GM18907 (cell line): ENCODE measurements around the gene RBM47.

Experiments
- ATAC-seq: cut with Tn5 transposase; IDR thresholded peaks from one replicate; pipeline ENCODE4 v1.9.1; 2021; ENCODE audit warnings: mild to moderate bottlenecking, moderate library complexity; ENCODE audit not compliant: unreplicated experiment

The RBM47 gene

GRCh38 chr4:40626183-40626990 lies 3.3 kb downstream of the RBM47 start:
- no peak for ATAC-seq

GRCh38 chr4:40623707-40624106 lies 6.0 kb downstream of the RBM47 start:
- no peak for ATAC-seq

GRCh38 chr4:40622913-40623312 lies 6.8 kb downstream of the RBM47 start:
- peak; percentile 41 for ATAC-seq

- peak; percentile 68 for ATAC-seq
Observed at GRCh38 chr4:40621592-40622512, 7.8 kb downstream of the RBM47 start.

GRCh38 chr4:40621229-40621591 lies 8.5 kb downstream of the RBM47 start:
- peak; percentile 32 for ATAC-seq

- no peak for ATAC-seq
Observed at GRCh38 chr4:40619600-40619999, 10.1 kb downstream of the RBM47 start.

- no peak for ATAC-seq
Observed at GRCh38 chr4:40617872-40618271, 11.8 kb downstream of the RBM47 start.

- ATAC-seq = no peak
Observed at GRCh38 chr4:40614031-40614430, 15.6 kb downstream of the RBM47 start.

- no peak for ATAC-seq
Observed at GRCh38 chr4:40613456-40613855, 16.2 kb downstream of the RBM47 start.

GRCh38 chr4:40612831-40613230 lies 16.8 kb downstream of the RBM47 start:
- ATAC-seq = no peak

GRCh38 chr4:40612283-40612682 lies 17.4 kb downstream of the RBM47 start:
- no peak for ATAC-seq

- ATAC-seq = no peak
Observed at GRCh38 chr4:40608628-40609027, 21.0 kb downstream of the RBM47 start.

GRCh38 chr4:40607221-40607620 lies 22.4 kb downstream of the RBM47 start:
- ATAC-seq = no peak

- ATAC-seq = no peak
Observed at GRCh38 chr4:40606239-40606767, 23.4 kb downstream of the RBM47 start.

GRCh38 chr4:40603281-40603680 lies 26.4 kb downstream of the RBM47 start:
- ATAC-seq = no peak

GRCh38 chr4:40601641-40602040 lies 28.0 kb downstream of the RBM47 start:
- no peak for ATAC-seq

GRCh38 chr4:40600850-40601249 lies 28.8 kb downstream of the RBM47 start:
- no peak for ATAC-seq

- no peak for ATAC-seq
Observed at GRCh38 chr4:40599431-40599830, 30.2 kb downstream of the RBM47 start.

- no peak for ATAC-seq
Observed at GRCh38 chr4:40596522-40596921, 33.1 kb downstream of the RBM47 start.

- ATAC-seq = no peak
Observed at GRCh38 chr4:40595981-40596380, 33.7 kb downstream of the RBM47 start.

- no peak for ATAC-seq
Observed at GRCh38 chr4:40594261-40595178, 35.1 kb downstream of the RBM47 start.
